Activated T-cell treated with anti-CD3 and anti-CD28 coated beads, Interleukin-2, amount 50 U/mL, for 24 hours (primary cell): ENCODE data around the gene PYGO2.
A peak's percentile ranks its signal among the peaks of the same experiment; 100 is the strongest.
"Not testable (repeated sequence)": the region's sequence is repeated elsewhere in the genome, so short reads cannot be mapped to it uniquely, and the experiment has no call there.

Experiments
- DNase-seq: peaks from one replicate; pipeline ENCODE4 v3.0.0-alpha.2; 2020
- H3K27ac Mint-ChIP-seq: 2 replicates; pipeline ENCODE4 v1.8.0; 2020; ENCODE audit warnings: mild to moderate bottlenecking, mixed read lengths
- H3K27me3 Mint-ChIP-seq: 2 replicates; pipeline ENCODE4 v1.8.0; 2020; ENCODE audit warnings: mixed read lengths
- H3K36me3 Mint-ChIP-seq: 2 replicates; pipeline ENCODE4 v1.8.0; 2020; ENCODE audit warnings: low read depth, mixed read lengths
- H3K4me1 Mint-ChIP-seq: 2 replicates; pipeline ENCODE4 v1.8.0; 2020; ENCODE audit warnings: low read depth, mixed read lengths
- H3K4me3 Mint-ChIP-seq: 2 replicates; pipeline ENCODE4 v1.8.0; 2020; ENCODE audit warnings: mild to moderate bottlenecking, moderate library complexity, mixed read lengths
- H3K9me3 Mint-ChIP-seq: 2 replicates; pipeline ENCODE4 v1.8.0; 2020; ENCODE audit warnings: mixed read lengths

Gene PYGO2

DNA sequence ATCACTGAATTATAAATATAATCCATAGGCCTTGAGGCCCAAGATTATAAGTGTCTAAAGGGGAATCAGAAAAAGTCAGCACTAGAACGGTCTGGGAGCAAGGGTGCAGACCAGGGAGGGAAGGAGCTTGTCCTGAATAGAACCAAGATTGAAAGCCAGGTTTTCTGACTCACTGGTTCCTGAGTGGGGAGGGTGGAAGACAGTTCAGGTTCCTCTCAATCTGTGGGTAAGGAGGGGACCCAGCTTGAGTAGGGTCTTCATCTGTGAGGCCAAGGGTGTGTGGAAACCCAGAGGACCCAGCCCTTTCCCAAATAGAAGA lies 32.6 kb upstream of the PYGO2 start:
- Mint-ChIP-seq H3K27ac (peak overlapping the region; percentile 45), H3K4me1 (peaks cover 33% of the 10 kb centered on the region), H3K27me3 (no peaks in the 10 kb centered on the region), H3K36me3 (peaks cover 29% of the 10 kb centered on the region), H3K9me3 (no peaks in the 10 kb centered on the region), H3K4me3 (no peak overlapping the region)
- DNase-seq = no peak

DNA sequence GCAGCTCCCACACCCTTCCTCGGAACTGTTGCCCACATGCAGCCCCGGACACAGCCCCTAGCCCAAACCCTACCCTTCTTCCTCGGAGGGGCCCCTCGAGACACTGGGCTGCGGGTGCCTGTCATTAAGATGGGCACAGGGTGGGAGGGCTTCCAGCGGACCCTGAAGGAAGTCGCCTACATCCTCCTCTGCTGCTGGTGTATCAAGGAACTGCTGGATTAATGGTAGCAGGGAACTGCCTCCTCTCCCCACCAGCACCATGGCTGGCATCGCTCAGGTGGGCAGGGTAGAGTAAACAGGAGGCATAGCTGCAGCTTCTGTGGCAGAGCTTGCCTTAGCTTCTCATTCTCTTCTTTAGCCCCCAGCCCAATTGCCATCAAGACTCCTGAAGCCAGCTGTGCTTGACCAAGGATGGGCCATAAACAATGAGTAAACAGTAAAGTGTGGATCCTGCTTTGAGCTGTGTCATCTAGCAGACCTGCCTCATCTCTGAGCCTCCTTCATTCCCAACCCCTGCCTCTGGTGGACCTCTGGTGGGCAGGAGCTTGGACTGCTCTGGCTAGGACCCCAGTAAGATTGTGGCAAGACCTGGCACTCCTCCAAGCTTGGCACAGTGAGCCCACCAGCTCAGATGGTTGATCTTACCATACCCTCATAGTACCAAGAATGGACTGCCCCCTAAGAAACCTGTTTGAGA lies 32.1 kb upstream of the PYGO2 start, which contains the start of gene LENEP:
Gene LENEP (plus strand): TSS at position 15 of the 697 bp plus-strand sequence. CDS start 22 bp downstream, at position 37.
- DNase-seq = no peak
- H3K4me1 Mint-ChIP-seq = peaks cover 33% of the 10 kb centered on the region
- H3K27ac Mint-ChIP-seq = peak within 1 kb of the TSS; percentile 45
- H3K4me3 Mint-ChIP-seq = no peak within 1 kb of the TSS
- H3K9me3 Mint-ChIP-seq = no peaks in the 10 kb centered on the region
- peaks cover 34% of the 10 kb centered on the region for H3K36me3 Mint-ChIP-seq
- no peaks in the 10 kb centered on the region for H3K27me3 Mint-ChIP-seq

DNA sequence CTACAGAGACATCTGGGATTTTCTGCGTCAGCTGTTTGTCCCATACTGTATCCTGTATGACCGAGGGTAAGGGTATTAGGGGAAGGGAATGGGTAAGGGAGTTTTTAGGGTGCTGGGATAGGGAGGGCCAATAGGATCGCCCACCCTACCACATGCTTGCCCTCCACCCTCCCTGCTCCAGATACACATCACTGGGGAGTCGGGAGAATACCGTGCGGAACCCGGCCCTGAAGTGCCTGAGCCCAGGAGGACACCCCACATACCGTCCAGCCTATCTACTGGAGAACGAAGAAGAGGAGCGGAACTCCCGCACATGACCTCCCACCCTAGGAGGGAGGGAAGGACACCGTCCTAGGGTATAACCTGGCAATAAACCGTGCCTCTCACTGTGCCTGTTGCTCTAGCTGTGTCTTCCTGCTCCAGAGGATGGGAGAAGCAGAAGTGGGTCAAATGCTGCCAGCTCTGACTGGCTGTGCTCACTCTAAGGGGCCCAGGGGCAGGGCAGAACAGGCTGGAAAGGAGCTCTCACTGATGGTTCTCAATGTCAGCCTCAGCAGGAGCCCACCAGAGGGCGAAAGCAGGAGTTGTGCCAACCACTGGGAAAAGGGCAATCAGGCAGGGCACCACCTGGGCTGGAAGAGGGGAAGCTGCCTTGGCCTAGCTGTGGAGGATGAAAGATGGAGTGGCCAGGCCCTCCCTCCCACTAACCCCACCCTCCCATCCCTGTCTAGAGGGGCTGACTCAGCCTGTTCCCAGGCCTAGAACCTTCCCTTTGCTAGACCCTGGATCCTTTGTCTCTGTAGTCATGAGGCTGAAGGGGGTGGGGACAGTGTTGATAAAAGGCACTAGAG lies 31.4 kb upstream of the PYGO2 start:
- H3K4me1 Mint-ChIP-seq = peaks cover 36% of the 10 kb centered on the region
- H3K9me3 Mint-ChIP-seq = no peaks in the 10 kb centered on the region
- peak overlapping the region; percentile 22 for H3K27ac Mint-ChIP-seq
- DNase-seq = no peak
- H3K4me3 Mint-ChIP-seq = no peak overlapping the region
- peaks cover 42% of the 10 kb centered on the region for H3K36me3 Mint-ChIP-seq
- no peaks in the 10 kb centered on the region for H3K27me3 Mint-ChIP-seq

DNA sequence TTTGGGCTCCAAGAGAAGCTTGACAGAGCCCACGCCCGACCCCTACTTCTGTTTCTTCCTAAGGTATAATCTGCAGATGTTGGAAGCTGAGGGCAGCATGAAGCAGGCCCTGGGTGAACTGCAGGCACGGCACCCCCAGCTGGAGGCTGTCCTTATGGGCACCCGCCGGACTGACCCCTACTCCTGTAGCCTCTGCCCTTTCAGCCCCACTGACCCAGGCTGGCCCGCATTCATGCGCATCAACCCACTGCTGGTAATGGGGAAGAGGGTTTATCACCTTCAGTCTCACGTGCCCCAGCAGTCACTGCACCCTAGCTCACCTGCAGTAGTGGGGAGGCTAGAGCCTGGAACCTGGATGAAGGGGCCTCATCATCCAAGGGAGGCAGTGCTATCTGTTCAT lies 28.7 kb upstream of the PYGO2 start:
- no peak overlapping the region for H3K4me3 Mint-ChIP-seq
- H3K4me1 Mint-ChIP-seq = peaks cover 33% of the 10 kb centered on the region
- DNase-seq = no peak
- H3K36me3 Mint-ChIP-seq = peaks cover 64% of the 10 kb centered on the region
- no peaks in the 10 kb centered on the region for H3K9me3 Mint-ChIP-seq
- H3K27me3 Mint-ChIP-seq = no peaks in the 10 kb centered on the region
- H3K27ac Mint-ChIP-seq = no peak overlapping the region

DNA sequence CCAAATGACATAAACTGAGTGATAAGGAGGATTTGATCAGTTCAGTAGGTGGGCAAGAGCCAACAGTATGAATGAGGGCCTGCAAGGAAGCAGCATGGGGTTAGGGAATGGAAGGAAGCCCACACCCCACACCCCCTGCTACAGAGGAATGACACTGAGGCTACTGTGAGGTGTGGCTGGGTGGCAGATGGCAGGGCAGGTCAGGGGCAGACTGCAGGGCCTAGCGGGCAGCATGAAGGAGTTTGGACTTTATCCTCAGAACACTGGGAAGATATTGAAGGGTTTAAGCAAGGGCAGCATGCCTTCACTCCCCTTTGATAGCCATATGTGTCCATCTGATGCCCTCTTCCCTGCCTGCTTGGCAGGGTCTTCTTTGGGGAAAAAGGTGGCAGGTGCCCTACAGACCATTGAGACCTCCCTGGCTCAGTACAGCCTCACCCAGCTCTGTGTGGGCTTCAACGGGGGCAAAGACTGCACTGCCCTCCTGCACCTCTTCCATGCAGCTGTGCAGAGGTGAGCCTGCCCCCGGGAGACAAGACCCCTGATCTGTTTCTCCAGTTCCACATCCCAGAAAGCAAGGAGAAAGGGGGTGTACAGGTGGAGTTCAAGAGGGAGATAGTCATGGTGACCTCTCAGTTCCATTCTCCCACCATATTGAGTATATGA lies 27.7 kb upstream of the PYGO2 start:
- H3K36me3 Mint-ChIP-seq = peaks cover 66% of the 10 kb centered on the region

DNA sequence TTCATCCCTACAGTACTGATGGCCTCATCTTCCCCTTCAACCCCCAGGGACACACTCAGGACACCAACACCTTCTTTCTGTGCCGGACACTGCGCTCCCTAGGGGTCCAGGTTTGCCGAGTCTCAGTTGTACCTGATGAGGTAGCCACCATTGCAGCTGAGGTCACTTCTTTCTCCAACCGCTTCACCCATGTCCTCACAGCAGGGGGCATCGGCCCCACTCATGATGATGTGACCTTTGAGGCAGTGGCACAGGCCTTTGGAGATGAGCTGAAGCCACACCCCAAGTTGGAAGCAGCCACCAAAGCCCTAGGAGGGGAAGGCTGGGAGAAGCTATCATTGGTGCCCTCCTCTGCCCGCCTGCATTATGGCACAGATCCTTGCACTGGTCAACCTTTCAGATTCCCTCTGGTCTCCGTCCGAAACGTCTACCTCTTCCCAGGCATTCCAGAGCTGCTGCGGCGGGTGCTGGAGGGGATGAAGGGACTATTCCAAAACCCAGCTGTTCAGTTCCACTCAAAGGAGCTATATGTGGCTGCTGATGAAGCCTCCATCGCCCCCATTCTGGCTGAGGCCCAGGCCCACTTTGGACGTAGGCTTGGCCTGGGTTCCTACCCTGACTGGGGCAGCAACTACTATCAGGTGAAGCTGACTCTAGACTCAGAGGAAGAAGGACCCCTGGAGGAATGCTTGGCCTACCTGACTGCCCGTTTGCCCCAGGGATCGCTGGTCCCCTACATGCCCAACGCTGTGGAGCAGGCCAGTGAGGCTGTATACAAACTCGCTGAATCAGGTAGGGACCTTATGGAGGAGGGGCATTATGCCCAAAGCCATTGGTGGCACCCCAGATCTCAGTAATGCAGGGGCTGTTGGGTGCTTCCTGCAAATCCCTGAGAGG lies 26.7 kb upstream of the PYGO2 start:
- Mint-ChIP-seq H3K27me3 (no peaks in the 10 kb centered on the region), H3K36me3 (peaks cover 61% of the 10 kb centered on the region), H3K4me1 (peaks cover 33% of the 10 kb centered on the region), H3K27ac (no peak overlapping the region), H3K4me3 (no peak overlapping the region), H3K9me3 (no peaks in the 10 kb centered on the region)
- no peak for DNase-seq

More for the DNA sequence above, 27.7 kb upstream of the PYGO2 start:
- Mint-ChIP-seq H3K27me3 (no peaks in the 10 kb centered on the region), H3K4me3 (no peak overlapping the region), H3K27ac (no peak overlapping the region), H3K9me3 (no peaks in the 10 kb centered on the region), H3K4me1 (peaks cover 32% of the 10 kb centered on the region)
- no peak for DNase-seq

GRCh38 chr1:154987326-154987725 lies 25.7 kb upstream of the PYGO2 start:
- H3K27me3 Mint-ChIP-seq = no peaks in the 10 kb centered on the region

GRCh38 chr1:154986736-154987135 lies 25.2 kb upstream of the PYGO2 start:
- H3K27ac Mint-ChIP-seq, H3K9me3 Mint-ChIP-seq, DNase-seq, H3K27me3 Mint-ChIP-seq, H3K4me3 Mint-ChIP-seq: not testable (repeated sequence)
- H3K4me1 Mint-ChIP-seq = peaks cover 33% of the 10 kb centered on the region
- peaks cover 56% of the 10 kb centered on the region for H3K36me3 Mint-ChIP-seq

More at GRCh38 chr1:154987326-154987725, 25.7 kb upstream of the PYGO2 start:
- no peak overlapping the region for H3K4me3 Mint-ChIP-seq
- H3K36me3 Mint-ChIP-seq = peaks cover 57% of the 10 kb centered on the region
- H3K4me1 Mint-ChIP-seq = peaks cover 33% of the 10 kb centered on the region
- DNase-seq = no peak
- no peak overlapping the region for H3K27ac Mint-ChIP-seq
- H3K9me3 Mint-ChIP-seq = no peaks in the 10 kb centered on the region

DNA sequence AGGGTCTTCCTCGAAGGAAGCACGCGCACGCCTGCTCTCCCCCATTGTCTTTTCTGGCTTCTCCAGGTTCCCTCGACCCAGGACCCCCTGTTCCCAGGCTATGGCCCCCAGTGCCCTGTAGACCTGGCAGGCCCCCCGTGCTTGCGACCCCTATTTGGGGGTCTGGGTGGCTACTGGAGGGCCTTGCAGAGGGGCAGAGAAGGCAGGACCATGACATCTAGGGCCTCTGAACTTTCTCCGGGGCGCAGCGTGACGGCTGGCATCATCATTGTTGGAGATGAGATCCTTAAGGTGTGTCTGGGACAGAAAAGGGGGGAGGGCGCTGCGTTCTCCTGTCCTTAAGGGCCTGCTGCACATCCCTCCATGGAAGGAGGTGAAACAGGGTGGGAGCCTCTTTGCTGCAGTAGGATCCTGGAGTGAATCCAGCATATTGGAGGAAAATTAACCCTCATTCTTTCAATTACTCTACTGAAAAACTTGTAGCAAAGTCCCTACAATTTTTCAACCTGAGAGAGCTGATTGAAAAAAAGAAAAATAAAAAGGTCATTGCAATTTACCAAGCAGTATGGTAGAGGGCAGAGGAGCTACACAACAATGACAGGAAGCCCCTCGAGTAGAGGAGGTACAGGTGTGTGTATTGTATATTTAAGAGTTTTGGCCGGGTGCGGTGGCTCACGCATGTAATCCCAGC lies 22.3 kb upstream of the PYGO2 start:
- DNase-seq = no peak
- Mint-ChIP-seq H3K36me3 (peaks cover 34% of the 10 kb centered on the region), H3K9me3 (no peaks in the 10 kb centered on the region), H3K4me3 (no peak overlapping the region), H3K27me3 (no peaks in the 10 kb centered on the region), H3K4me1 (peaks cover 34% of the 10 kb centered on the region), H3K27ac (no peak overlapping the region)

GRCh38 chr1:154982897-154983648 lies 21.5 kb upstream of the PYGO2 start, which contains the start of gene FLAD1:
FLAD1 (plus strand) TSS chr1:154983344; CDS start chr1:154983695, 351 bp downstream.
- H3K4me1 Mint-ChIP-seq = peaks cover 25% of the 10 kb centered on the region
- peaks cover 26% of the 10 kb centered on the region for H3K36me3 Mint-ChIP-seq
- no peaks in the 10 kb centered on the region for H3K9me3 Mint-ChIP-seq
- peak; percentile 94 for DNase-seq
- H3K27me3 Mint-ChIP-seq = no peaks in the 10 kb centered on the region
- H3K27ac Mint-ChIP-seq = no peak within 1 kb of the TSS
- H3K4me3 Mint-ChIP-seq = no peak within 1 kb of the TSS

GRCh38 chr1:154982341-154982740 lies 20.8 kb upstream of the PYGO2 start:
- Mint-ChIP-seq H3K4me1 (peaks cover 28% of the 10 kb centered on the region), H3K9me3 (no peaks in the 10 kb centered on the region), H3K27me3 (no peaks in the 10 kb centered on the region), H3K4me3 (no peak overlapping the region), H3K27ac (no peak overlapping the region), H3K36me3 (peaks cover 18% of the 10 kb centered on the region)
- no peak for DNase-seq

DNA sequence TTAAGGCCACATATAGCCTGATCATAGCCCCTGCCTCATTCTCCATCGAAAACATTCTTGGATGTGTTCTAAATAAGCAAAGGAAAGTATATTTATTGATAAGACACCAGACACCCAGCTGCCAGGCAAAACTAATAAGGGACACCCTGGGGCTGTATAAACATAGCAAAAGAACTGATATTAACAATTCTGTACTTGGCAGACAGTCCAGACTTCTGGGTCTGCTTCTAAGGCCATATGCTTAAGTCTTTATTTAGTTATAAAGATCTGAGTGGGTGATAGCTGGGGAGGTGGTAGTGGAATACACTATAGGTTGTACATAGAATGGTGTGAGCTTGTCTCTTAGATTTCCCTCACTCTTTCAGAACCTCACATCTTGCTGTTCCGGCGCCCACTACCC lies 16.8 kb upstream of the PYGO2 start:
- H3K4me1 Mint-ChIP-seq = peaks cover 13% of the 10 kb centered on the region
- no peaks in the 10 kb centered on the region for H3K27me3 Mint-ChIP-seq
- H3K9me3 Mint-ChIP-seq = no peaks in the 10 kb centered on the region
- no peaks in the 10 kb centered on the region for H3K36me3 Mint-ChIP-seq
- peak overlapping the region; percentile 41 for H3K27ac Mint-ChIP-seq
- no peak for DNase-seq
- no peak overlapping the region for H3K4me3 Mint-ChIP-seq

- not testable (repeated sequence) for H3K9me3 Mint-ChIP-seq, DNase-seq, H3K27me3 Mint-ChIP-seq, H3K36me3 Mint-ChIP-seq
- Mint-ChIP-seq H3K4me1 (peaks cover 17% of the 10 kb centered on the region), H3K4me3 (peak overlapping the region; percentile 9), H3K27ac (peak overlapping the region; percentile 26)
Measured at GRCh38 chr1:154977762-154978161, 16.2 kb upstream of the PYGO2 start.
